Inferior parietal cortex (tissue), 1 donor: ENCODE results near the gene USE1.

Experiments
- DNase-seq: peaks from one replicate; pipeline ENCODE4 v3.0.0-alpha.2; 2016; ENCODE audit errors: extremely low spot score

USE1 gene

GRCh38 chr19:17235971-17236777, 21.0 kb downstream of the USE1 start:
- no peak for DNase-seq

GRCh38 chr19:17236811-17237543, 21.8 kb downstream of the USE1 start:
- DNase-seq: no peak

- no peak for DNase-seq
Observed at GRCh38 chr19:17237747-17238706, 22.9 kb downstream of the USE1 start.

GRCh38 chr19:17240062-17240752, 25.1 kb downstream of the USE1 start:
- no peak for DNase-seq

- DNase-seq: no peak
Observed at GRCh38 chr19:17240826-17241399, 25.8 kb downstream of the USE1 start.

- no peak for DNase-seq
Observed at GRCh38 chr19:17242431-17243208, 27.5 kb downstream of the USE1 start.

GRCh38 chr19:17243211-17243829, 28.2 kb downstream of the USE1 start:
- no peak for DNase-seq

GRCh38 chr19:17243830-17244617, 28.9 kb downstream of the USE1 start:
- no peak for DNase-seq

- no peak for DNase-seq
Observed at GRCh38 chr19:17244618-17245534, 29.7 kb downstream of the USE1 start.

GRCh38 chr19:17245535-17245984, 30.4 kb downstream of the USE1 start, which contains the start of gene NR2F6:
Gene NR2F6 (minus strand): TSS chr19:17245919. CDS start chr19:17245220, 699 bp downstream.
- DNase-seq: no peak

- DNase-seq: no peak
Observed at GRCh38 chr19:17246681-17247425, 31.7 kb downstream of the USE1 start.

GRCh38 chr19:17248011-17248776, 33.0 kb downstream of the USE1 start:
- no peak for DNase-seq

- DNase-seq: no peak
Observed at GRCh38 chr19:17249887-17250548, 34.9 kb downstream of the USE1 start.

GRCh38 chr19:17254636-17255035, 39.5 kb downstream of the USE1 start:
- no peak for DNase-seq

GRCh38 chr19:17255150-17255621, 40.0 kb downstream of the USE1 start:
- no peak for DNase-seq
